HepG2 (cell line): ENCODE measurements around the gene GMEB2. TPM values are rescaled to one million over a fixed set of nuclear protein-coding genes. Genes with fewer than 3 reads are reported as not detected.

Experiments used
- ATAD3A ChIP-seq: sonication (generic); formaldehyde crosslinking; IDR thresholded peaks from 2 replicates; pipeline ENCODE4 v1.4.0; 2020; ENCODE audit warnings: missing genetic modification reagents
- CHD4 ChIP-seq: fragments of 200-600 bp; sonication (generic); IDR thresholded peaks from 2 replicates; pipeline ENCODE4 v1.7.0; 2017; ENCODE audit warnings: mild to moderate bottlenecking, low read length, borderline replicate concordance
- GTF3A ChIP-seq: sonication (generic); formaldehyde crosslinking; conservative IDR thresholded peaks from 2 replicates; pipeline ENCODE4 v1.4.0; 2020; ENCODE audit warnings: mild to moderate bottlenecking, missing genetic modification reagents
- HOMEZ ChIP-seq: IDR thresholded peaks from 2 replicates; pipeline ENCODE4 v1.6.1; 2016; ENCODE audit warnings: low read depth
- ISL2 ChIP-seq: sonication (generic); formaldehyde crosslinking; IDR thresholded peaks from 2 replicates; pipeline ENCODE4 v1.5.0; 2020; ENCODE audit warnings: missing genetic modification reagents
- KLF13 ChIP-seq: sonication (generic); formaldehyde crosslinking; IDR thresholded peaks from 2 replicates; pipeline ENCODE4 v1.4.0; 2020; ENCODE audit warnings: mild to moderate bottlenecking, missing genetic modification reagents
- MXD4 ChIP-seq: IDR thresholded peaks from 2 replicates; pipeline ENCODE4 v1.6.1; 2016; ENCODE audit warnings: mild to moderate bottlenecking, missing biosample characterization, missing genetic modification reagents
- PATZ1 ChIP-seq: sonication (generic); formaldehyde crosslinking; IDR thresholded peaks from 2 replicates; pipeline ENCODE4 v1.4.0; 2020; ENCODE audit warnings: missing genetic modification reagents
- RARG ChIP-seq: sonication (generic); formaldehyde crosslinking; IDR thresholded peaks from 2 replicates; pipeline ENCODE4 v1.4.0; 2020; ENCODE audit warnings: low read depth, mild to moderate bottlenecking, missing genetic modification reagents
- SKIL ChIP-seq: sonication (generic); formaldehyde crosslinking; IDR thresholded peaks from 2 replicates; pipeline ENCODE4 v1.8.0; 2022; ENCODE audit warnings: missing genetic modification reagents, mild to moderate bottlenecking, moderate library complexity, borderline replicate concordance
- SNAPC5 ChIP-seq: sonication (generic); formaldehyde crosslinking; IDR thresholded peaks from 2 replicates; pipeline ENCODE4 v1.8.1; 2023; ENCODE audit warnings: mild to moderate bottlenecking, missing genetic modification reagents, borderline replicate concordance
- ZBTB49 ChIP-seq: sonication (generic); formaldehyde crosslinking; IDR thresholded peaks from 2 replicates; pipeline ENCODE4 v1.4.0; 2020; ENCODE audit warnings: missing genetic modification reagents, borderline replicate concordance
- ZNF143 ChIP-seq: sonication (generic); formaldehyde crosslinking; IDR thresholded peaks from 2 replicates; pipeline ENCODE4 v1.4.0; 2020; ENCODE audit warnings: missing genetic modification reagents
- ZNF512 ChIP-seq: sonication (generic); formaldehyde crosslinking; IDR thresholded peaks from 2 replicates; pipeline ENCODE4 v1.4.0; 2020; ENCODE audit warnings: mild to moderate bottlenecking, missing genetic modification reagents
- ZNF629 ChIP-seq: sonication (generic); formaldehyde crosslinking; conservative IDR thresholded peaks from 2 replicates; pipeline ENCODE4 v1.5.0; 2020; ENCODE audit warnings: missing genetic modification reagents
- ZNF674 ChIP-seq: sonication (generic); formaldehyde crosslinking; IDR thresholded peaks from 2 replicates; pipeline ENCODE4 v1.5.0; 2020; ENCODE audit warnings: low read depth, mild to moderate bottlenecking, missing genetic modification reagents
- ZNF768 ChIP-seq: sonication (generic); formaldehyde crosslinking; IDR thresholded peaks from 2 replicates; pipeline ENCODE4 v1.4.0; 2020; ENCODE audit warnings: missing genetic modification reagents
- ZNF775 ChIP-seq: sonication (generic); formaldehyde crosslinking; IDR thresholded peaks from 2 replicates; pipeline ENCODE4 v1.4.0; 2020; ENCODE audit warnings: missing genetic modification reagents, mild to moderate bottlenecking, moderate library complexity, borderline replicate concordance
- ZNF792 ChIP-seq: IDR thresholded peaks from 2 replicates; pipeline ENCODE4 v1.6.1; 2016
- ZNF83 ChIP-seq: sonication (generic); formaldehyde crosslinking; IDR thresholded peaks from 2 replicates; pipeline ENCODE4 v1.4.0; 2020; ENCODE audit warnings: missing genetic modification reagents, mild to moderate bottlenecking, borderline replicate concordance
- polyA plus RNA-seq, 8 experiments: library from polyadenylated mRNA; depleted of rRNA in 3 of 8; stranded (reverse) in 7 of 8; unstranded in 1 of 8; fragments of >200 nt; fragmentation: Illumina TruSeq in 4 of 8; extraction: Trizol in 4 of 8; gene quantifications; 2 replicates each; pipeline versions ENCODE4 v1.2.1 to v1.2.3, GENCODE V29; 2011 to 2016; ENCODE audit warnings: low read depth in 4 of 8, missing spikeins in 1 of 8, mixed read lengths in 1 of 8; ENCODE audit not compliant: insufficient read depth in 1 of 8
- total RNA-seq, 5 experiments: library from RNA; depleted of rRNA; stranded (reverse); fragments of >200 nt; fragmentation: Illumina TruSeq; extraction: Trizol; gene quantifications; 2 replicates each; pipeline ENCODE4 v1.2.3, GENCODE V29; 2016; ENCODE audit warnings: low read depth in 1 of 5

The GMEB2 gene
- total and polyA plus RNA-seq, 2 of the 13 experiments (the other 11 are each of a cell fraction or from before 2014, with no cell fraction given) = 10.6 to 12.4 TPM

- TF ChIP-seq ZNF674 (no peak), MXD4 (CRISPR knock-in tag) (no peak), ZBTB49 (CRISPR knock-in tag) (no peak), ZNF792 (no peak), HOMEZ (no peak), ZNF143 (no peak), SKIL (CRISPR knock-in tag) (no peak), ATAD3A (CRISPR knock-in tag) (no peak), ZNF775 (CRISPR knock-in tag) (no peak), ZNF768 (CRISPR knock-in tag) (no peak), PATZ1 (CRISPR knock-in tag) (peak; percentile 83), KLF13 (CRISPR knock-in tag) (no peak), RARG (CRISPR knock-in tag) (no peak), CHD4 (no peak), ZNF83 (CRISPR knock-in tag) (no peak), SNAPC5 (CRISPR knock-in tag) (no peak), ZNF512 (CRISPR knock-in tag) (no peak), GTF3A (CRISPR knock-in tag) (no peak), ZNF629 (CRISPR knock-in tag) (0 out of 2 replicates have a peak, but pooled peaks have one; percentile 6), ISL2 (CRISPR knock-in tag) (peak; percentile 21)
Observed at GRCh38 chr20:63652192-63652980, 25.5 kb upstream of the GMEB2 start (continued).
